Activated gamma-delta T cell treated with Interleukin-2 at 50 U/mL for 16 hours (primary cell): ENCODE results near the gene TPP2.

ENCODE experiments used
- DNase-seq: peaks from one replicate; pipeline ENCODE4 v3.0.0-alpha.2; 2020

The TPP2 gene

DNA sequence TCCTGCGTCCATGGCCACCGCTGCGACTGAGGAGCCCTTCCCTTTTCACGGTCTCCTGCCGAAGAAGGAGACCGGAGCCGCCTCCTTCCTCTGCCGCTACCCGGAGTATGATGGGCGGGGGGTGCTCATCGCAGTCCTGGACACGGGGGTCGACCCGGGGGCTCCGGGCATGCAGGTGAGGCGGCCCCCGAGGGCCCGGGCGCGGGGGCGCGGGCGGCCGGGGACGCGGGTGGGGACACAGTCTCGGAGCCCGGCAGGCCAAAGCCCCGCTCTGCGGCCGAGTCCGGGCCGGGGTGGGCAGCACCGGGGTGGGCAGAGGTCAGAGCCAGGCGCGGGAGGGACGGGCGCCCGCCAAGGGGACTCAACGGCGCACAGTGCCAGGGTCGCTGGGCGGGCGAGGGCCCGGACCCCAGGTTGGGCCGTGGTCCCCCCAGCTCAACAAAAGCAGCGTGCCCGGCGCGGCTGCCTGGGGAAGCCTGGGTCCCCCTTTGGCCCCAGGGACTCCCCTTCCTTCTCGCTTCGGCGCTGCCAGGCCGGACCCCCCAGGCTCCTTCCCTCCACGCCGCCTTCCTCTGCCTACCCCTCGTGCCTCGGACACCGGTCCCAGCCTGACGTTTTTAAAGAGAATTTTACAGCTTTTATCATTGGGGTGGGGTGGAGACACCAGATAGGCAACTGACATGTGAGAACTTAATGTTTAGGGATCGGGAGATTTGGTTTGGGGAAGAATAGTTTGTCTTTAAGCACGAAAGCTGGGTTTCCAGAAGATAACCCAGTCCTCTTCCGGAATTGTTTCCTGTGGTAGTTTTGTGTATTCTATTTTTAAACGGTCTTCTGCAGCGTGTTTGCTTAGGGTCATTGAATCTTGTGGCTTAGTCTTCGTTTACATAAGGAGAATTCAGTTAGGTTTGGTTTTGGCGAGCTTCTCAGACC is 509 bp downstream of the TPP2 start:
- DNase-seq = peak; percentile 10

DNA sequence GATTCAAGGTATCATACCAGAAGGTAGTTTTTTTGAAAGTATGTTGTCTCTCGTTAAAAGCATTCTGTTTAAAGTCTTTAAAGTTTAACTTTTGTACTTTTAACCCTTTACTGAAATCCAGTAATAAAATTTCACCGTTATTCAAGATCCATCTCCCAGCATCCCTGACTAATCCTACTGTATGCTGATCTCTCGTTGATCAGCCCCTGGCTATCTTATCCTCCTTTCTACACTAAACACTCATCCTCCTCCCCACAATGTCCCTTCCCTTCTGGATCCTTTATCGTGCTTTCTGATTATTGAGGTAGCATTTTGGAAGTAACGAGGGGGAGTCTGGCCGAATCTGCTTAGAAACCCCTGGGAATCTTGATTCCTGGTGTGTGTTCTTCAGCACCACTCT is 1.3 kb downstream of the TPP2 start:
- DNase-seq = no peak

DNA sequence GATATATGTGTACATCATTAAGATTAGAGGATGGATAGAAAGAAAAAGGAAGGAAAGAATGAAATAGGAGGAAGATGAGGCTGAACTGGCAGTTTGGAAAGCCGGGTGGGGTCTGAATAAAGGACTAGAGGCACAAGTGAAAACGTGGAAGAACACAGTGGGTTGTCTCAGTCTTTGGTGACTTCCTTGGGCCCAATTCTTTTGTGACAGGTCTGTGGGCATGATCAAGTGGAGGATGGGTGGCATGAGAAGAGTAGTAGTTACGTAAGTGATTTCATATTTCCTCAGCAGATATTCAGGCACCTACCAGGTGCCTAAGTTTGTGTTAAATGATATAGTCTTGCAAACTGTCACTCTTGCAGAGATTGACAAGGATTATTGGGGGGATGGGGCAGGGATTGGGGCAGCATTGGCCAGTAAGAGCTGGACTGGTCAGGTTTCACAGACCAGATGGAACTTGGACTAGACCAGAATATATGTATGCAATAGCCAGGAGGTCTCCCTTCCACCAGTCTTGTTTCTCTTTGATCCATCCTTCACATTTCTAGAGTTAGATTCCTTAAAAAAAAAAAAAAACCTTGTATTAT is 2.7 kb downstream of the TPP2 start:
- DNase-seq = no peak

DNA sequence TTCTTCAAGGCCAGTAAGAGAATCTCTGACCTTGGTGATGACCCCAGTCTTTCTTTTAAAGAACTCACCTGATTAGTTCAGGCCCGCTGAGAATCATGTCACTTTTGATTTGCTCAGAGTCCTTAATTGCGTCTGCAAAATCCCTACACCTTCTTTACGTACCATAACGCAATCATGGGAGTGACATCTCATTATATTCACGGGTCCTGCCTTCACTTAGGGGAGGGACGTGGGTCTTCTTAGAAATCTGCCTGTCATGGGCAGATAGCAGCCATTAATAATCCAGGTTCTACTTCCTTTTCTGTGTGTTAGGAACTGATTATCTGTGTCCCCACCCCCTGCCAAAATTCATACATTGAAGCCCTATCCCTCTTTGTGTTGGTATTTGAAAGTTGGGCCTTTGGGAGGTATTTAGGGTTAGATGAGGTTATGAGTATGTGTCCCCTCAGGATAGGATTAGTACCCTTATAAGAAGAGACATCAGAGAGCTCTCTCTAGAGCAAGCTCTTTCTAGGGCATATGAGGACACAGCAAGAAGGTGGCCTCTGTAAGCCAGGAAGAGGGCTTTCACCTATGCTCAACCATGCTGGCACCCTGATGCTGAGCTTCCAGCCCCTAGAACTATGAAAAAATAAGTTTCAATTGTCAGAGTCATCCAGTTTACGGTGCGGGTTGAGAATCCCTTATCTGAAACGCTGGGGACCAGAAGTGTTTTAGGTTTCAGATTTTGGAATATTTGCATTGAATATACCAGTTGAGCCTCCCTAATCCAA is 9.9 kb downstream of the TPP2 start:
- no peak for DNase-seq

DNA sequence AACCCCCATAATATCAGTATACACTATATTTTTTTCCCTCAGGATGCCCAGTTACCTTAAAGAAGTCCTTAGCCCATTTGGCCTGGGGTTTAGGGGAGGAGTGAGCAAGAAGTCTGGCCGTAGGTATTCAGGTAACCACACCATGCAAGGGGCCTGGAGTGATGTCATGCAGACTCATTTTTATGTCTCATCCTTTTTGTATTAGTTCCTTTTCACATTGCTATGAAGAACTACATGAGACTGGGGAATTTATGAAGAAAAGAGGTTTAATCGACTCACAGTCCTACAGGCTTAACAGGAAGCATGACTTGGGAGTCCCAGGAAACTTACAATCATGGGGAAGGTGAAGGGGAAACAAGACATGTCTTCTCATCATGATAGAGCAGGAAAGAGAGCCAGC is 12.2 kb downstream of the TPP2 start:
- DNase-seq = no peak

DNA sequence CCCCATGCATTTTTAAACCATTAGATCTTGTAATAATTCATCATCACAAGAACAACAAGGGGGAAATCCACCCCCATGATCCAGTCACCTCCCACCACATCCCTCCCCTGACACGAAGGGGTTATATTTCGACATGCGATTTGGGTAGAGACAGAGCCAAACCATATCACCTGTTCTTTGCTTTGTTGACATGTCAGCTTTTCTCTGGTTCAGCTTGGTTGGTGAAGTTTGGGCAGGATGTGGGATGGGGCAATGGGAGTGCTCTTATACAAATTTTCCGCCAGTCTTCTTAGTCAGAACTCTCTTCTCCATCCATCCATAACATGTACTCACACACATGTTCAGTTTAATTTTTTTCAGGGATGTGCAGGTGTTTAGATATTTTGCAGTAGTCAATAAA is 12.9 kb downstream of the TPP2 start:
- DNase-seq = no peak

DNA sequence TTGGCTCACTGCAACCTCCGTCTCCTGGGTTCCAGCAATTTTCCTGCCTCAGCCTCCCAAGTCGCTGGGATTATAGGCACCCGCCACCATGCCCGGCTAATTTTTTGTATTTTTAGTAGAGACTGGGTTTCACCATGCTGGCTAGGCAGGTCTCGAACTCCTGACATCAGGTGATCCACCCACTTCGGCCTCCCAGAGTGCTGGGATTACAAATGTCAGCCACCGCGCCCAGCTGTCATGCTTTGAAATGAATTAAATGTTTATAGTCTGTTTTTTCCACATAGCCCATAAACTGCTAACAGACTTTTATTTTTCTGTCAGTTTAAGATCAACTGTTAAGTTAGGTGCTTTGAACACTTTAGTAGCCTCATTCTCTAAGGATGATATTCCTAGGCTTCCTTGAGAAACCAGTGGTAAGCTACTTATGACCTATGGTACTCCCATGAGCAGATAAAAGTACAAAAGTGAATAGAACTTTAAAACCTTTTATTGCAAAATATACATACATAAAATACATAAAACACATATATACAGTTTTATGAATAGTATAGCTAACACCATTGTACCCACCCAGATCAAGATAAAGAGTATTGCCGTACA is 13.6 kb downstream of the TPP2 start:
- no peak for DNase-seq

DNA sequence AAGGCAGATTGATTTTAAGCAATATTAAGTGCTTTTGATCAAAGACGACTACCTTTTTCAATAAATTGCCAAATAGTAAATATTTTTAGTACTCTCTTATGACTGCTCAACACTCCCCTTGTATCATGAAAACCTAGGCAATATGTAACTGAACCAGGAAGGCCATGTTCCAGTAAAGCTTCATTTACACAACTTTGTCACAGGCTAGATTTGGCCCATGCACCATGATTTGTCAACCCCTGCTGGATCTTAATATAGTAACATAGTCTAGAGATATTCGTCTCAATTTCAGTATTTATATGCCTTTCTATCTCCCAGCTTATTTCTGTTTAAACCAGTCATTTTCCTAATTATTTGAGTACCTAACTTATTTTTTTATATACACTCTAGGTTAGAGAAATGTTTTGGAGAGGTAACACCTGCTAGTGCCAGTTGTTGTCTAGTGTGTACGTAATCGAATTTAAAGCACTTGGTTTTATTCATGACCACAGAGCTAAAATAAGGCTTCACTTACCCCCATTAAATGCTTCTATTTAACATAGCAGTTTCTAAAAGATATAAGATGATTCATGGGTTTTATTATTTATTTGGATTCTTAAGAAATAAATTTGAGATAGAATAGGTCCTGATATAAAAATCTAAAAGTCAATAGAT is 21.0 kb downstream of the TPP2 start:
- DNase-seq = no peak

DNA sequence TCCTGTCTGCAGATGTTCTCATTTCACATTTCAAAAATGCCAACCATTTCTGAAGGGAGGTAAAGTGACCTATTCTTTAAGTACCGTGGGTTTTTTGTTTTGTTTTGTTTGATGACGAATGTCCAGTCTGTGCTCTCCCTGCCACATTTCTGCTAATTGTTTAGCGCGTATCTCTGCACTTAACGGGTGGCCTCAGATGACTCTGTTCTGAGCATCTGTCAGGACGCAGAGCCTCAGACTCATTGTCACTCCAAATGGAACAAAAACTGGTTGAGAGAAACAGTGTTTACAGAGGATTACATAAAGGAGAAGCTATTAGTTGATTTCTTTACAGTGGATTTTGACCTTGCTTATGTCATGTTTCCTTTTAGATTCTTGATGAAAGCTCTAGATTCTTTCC is 23.7 kb downstream of the TPP2 start:
- DNase-seq = no peak

DNA sequence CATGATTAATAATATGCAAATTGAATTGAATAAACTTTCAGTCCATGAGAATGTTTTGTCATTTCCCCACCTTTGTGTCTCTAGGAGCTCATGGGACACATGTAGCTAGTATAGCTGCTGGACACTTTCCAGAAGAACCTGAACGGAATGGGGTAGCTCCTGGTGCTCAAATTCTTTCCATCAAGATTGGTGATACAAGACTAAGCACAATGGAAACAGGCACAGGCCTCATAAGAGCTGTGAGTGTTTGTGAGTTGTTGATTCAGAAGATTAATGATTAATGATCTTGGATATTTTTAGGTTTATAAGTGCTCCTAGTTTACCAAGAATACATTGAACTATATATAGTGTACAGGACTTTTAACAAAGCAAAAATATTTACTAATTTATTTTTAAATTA is 30.1 kb downstream of the TPP2 start:
- no peak for DNase-seq

DNA sequence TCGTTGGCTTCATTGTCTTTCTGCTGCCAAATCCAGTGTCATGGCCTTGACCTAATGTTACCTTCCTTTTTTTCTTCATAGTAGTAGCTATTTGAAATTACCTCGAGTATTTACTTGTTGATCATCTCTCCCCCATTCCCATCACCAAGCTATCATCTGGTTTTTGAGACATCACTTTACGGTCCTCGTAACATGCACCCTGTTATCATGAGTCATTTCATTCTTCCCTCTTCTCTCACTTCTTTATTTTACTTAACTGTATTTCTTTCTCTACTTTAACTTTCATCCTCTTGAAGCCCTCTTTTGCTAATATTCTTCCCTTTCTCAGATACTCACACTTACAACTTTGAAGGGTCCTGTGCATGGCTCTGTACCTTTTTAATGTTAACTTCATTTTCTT is 31.8 kb downstream of the TPP2 start:
- no peak for DNase-seq

DNA sequence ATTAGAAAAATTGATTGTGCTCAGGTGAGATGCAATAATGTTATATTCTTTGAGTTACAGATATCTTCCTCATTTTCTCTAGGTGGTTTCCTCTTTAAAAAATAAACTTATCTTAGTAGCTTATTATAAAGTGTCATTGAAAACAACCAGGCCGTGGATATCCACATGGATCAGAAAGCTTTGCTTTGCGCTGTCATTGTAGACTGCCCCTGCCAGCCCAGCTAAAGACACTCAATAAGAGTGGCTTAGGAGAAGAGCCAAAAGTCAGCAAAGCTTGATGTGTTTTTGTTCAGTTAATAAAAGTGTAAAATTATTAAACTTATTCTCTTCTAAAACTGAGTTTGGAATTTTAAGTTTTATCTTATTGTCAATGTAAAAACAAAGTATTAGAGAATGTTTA is 34.4 kb downstream of the TPP2 start:
- no peak for DNase-seq

DNA sequence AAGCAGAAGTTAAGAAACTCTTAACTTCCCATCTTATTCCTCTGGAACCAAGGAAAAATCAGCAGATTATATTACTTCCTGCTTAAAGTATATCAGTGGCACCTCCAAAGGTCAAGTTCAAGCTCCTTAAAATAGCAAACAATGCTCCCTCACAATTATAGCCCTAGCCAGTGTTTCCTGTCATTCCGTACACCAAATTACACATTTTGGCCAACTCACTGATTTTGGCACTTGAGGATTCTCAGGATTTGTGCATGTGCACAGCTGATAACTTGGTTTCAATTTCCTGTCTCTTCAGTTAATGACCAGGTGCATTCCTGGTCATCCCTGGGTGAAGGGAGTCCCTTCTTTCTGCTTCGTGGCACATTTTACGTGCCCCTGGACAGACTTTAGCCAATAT is 42.0 kb downstream of the TPP2 start:
- no peak for DNase-seq

DNA sequence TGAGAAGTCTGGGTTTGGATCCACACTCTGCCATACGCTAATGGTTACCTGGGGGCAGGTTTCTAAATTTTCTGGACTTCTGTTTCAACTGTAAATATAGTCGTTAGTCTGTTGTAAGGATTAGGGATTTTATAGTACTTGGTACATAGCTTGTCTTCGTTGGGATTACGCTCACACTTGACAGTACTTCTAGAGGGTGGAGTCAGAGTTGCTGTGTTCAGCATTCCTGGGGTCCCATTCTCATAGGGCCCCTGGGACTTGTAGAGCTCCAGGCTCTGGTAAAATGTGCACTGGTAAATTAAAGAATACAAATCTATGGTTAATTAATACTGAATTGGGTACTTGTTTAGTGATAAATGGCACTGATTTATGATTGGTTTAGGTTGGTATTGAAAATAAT is 45.2 kb downstream of the TPP2 start:
- no peak for DNase-seq

DNA sequence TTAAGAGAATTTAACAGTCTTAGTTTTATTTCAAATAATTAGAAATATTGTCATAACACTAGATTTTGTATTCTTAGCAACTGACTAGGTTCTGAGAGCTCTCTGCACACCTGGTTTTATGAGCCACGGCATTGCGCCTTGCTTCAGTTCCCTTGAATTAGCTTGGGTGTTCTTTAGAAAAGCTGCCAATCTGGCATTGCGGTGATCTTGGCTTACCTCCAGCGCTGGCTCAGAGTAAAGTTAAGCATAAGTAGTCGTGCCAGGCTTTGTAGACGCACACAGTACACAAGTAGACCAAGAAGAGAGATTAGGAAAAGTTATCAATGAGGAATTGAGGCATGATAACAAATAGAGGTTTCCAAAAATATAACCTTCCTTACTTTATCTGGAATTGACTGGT is 45.7 kb downstream of the TPP2 start:
- no peak for DNase-seq

DNA sequence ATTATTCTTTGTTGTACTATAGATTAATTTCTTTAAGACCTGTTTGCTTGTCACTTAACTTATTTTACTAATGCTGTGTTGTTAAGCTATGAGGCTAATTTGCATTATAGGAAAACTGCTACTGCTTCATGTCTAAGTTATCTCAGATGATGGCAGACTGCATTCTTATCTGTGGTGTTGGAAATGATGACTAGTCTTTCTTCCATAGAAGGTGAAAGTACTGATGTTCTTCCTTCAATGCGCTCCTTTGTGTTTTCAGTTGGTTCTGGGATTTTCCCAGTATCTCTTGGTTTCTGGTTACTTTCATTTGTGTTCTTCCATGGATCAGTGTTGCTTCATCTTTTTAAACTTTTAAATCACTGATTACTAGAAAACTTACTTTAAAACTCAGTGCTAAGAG is 46.9 kb downstream of the TPP2 start:
- no peak for DNase-seq

DNA sequence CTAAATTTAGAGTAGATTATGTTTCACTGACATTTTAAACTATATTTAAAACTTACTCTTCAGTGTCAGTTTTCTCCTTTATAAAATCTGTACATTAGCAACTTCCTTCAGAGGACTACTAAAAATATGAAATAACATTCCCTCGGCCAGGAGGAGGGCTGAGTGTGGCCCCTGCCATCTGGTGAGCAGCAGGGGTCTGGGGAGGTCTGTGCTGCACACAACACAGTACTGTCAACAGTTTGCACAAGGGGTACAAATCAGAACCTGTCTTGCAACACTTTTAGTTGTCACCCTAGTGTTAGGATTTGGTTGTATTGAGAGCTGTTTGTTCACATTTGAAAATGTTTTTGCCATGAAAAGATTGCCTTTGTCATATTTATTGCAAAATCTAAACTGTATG is 48.9 kb downstream of the TPP2 start:
- no peak for DNase-seq

DNA sequence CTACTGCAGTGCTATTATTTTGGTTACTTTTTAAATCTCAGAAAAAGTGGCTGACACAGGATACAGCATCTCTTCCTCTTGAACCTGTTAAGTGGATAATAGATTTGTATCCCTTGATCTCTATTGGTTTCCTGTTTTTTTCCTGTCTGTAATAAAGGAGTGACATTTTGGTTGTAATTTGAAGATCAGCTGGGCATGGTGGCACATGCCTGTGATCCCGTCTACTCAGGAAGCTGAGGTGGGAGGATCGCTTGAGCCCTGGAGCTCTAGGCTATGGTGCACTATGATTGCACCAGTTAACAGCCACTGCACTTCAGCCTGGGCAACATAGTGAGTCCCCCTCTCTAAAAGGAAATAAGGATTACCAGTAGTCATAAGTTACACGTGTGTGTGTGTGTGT is 51.3 kb downstream of the TPP2 start:
- DNase-seq = no peak

DNA sequence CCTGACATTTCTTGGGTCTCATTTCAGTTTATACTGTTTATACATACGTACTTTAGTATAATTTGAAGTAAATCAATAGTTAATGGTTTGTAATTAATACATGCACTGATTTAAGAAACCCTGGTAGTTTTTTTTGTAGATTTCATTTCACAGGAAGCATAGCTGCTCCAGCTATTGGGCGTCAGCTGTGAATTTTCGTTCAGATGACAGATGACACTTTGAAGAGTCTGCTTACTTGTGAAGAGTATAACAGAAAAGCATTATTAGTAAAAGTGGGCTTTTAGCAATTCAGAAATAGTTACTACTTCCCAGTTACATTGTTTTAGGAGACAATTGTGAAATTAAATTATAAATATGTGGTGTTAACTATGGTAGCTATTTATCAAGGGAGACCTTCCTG is 53.7 kb downstream of the TPP2 start:
- DNase-seq = no peak

DNA sequence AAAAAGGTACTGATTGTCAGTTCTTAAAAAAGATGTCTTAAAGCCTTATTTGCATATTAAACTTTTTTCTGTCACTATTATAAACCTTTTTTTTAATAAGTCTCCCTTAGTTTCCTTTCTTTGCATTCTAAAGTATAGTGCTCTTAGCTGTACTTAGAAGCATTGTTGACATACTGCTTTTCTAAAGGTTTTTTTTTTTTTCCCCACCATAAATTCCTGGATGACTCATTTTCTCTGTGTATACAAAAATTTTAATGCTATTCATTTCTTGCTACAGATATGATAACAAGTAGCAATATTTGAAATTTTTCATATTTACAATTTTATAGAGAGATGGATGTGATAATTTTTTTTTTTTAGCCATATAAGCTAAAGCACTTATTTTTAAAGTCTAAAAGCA is 54.6 kb downstream of the TPP2 start:
- DNase-seq = no peak

DNA sequence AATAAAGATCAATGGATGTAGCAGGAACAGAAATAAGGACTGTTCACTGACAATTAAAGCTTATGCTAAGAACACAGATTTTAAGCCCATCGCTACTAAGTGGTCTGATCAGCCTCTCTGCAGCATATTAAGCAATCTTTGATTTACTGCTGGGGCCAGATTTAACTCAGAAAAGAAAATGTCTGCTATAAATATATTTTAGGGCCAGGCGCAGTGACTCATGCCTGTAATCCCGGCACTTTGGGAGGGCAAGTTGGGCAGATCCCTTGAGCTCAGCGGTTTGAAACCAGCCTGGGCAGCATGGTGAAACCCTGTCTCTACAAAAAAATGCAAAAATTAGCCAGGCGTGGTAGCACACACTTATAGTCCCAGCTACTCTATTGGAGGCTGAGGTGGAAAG is 55.1 kb downstream of the TPP2 start:
- DNase-seq = no peak

DNA sequence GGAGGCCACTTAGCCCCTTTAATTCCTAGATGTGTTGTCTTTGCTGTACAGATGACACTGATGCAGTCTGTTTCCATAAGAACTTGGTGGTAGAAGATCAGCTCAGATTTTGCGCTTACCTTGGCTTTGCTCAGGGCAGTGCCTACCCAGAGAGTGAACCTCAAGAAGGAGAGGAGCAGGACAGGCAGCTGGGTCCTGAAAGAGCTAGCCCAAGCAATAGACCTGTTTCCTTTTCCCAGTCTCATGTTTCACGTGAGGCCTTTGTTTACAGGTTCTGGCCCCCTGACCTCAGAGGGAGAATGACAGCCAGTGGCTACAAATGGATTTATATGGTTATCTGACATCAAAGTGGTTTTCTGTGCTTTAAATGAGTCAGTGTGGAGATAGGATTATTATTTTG is 58.0 kb downstream of the TPP2 start:
- no peak for DNase-seq

DNA sequence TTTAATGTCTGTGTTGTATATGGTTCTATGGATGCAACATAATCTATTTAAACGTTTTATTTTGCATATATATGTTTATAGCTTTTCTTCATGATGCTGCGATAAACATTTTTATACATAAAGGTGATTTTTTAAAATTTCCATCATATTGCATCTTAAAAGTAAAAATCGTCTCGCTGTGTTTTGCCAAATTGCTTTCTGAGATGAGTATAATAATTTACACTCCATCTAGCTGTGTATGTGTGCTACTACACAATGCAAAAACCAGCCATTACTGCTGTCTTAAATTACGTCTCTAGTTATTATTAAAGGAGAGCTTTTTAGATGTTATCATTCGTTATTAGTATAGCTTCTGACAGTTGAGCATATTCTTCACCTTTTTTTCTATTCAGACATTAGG is 60.8 kb downstream of the TPP2 start:
- DNase-seq = no peak
